Osteoblast (primary cell): ENCODE results near the gene S100Z. TPM values are rescaled to one million over a fixed set of nuclear protein-coding genes. Genes with fewer than 3 reads are reported as not detected.

ENCODE experiments used
- DNase-seq: peaks from one replicate; pipeline ENCODE4 v3.0.0; 2011; ENCODE audit warnings: low spot score, mixed read lengths; ENCODE audit not compliant: insufficient read length; ENCODE audit errors: missing footprints
- H2AFZ ChIP-seq: 2 replicates; pipeline ENCODE4 v1.6.0; 2011; ENCODE audit warnings: mild to moderate bottlenecking, low read length
- H3K27ac ChIP-seq: 2 replicates; pipeline ENCODE4 v1.5.1; 2011; ENCODE audit warnings: mild to moderate bottlenecking, low read depth, low read length, moderate library complexity
- H3K27me3 ChIP-seq: 2 replicates; pipeline ENCODE4 v1.6.0; 2012; ENCODE audit warnings: mild to moderate bottlenecking, control low read depth, inconsistent platforms, low read length, moderate library complexity; ENCODE audit not compliant: insufficient read depth
- H3K36me3 ChIP-seq: 2 replicates; pipeline ENCODE4 v1.5.1; 2011; ENCODE audit warnings: mild to moderate bottlenecking, low read length, control low read depth, moderate library complexity; ENCODE audit not compliant: insufficient read depth
- H3K4me1 ChIP-seq: 2 replicates; pipeline ENCODE4 v1.5.1; 2011; ENCODE audit warnings: mild to moderate bottlenecking, low read length, control low read depth, moderate library complexity; ENCODE audit not compliant: insufficient read depth
- H3K4me2 ChIP-seq: 2 replicates; pipeline ENCODE4 v1.6.0; 2011; ENCODE audit warnings: mild to moderate bottlenecking, low read length; ENCODE audit not compliant: insufficient read depth
- H3K4me3 ChIP-seq: fragments of 200-600 bp; sonication (generic); 3 replicates; pipeline ENCODE4 v1.5.1; 2012; ENCODE audit warnings: mild to moderate bottlenecking, low read length, inconsistent platforms; ENCODE audit not compliant: insufficient read depth
- H3K79me2 ChIP-seq: 2 replicates; pipeline ENCODE4 v1.6.0; 2012; ENCODE audit warnings: mild to moderate bottlenecking, low read length, control low read depth, inconsistent platforms; ENCODE audit not compliant: insufficient read depth
- H3K9me3 ChIP-seq: 2 replicates; pipeline ENCODE4 v1.5.1; 2011; ENCODE audit warnings: low read depth, low read length, control low read depth
- H4K20me1 ChIP-seq: 2 replicates; pipeline ENCODE4 v1.6.0; 2012; ENCODE audit warnings: mild to moderate bottlenecking, low read length, control low read depth; ENCODE audit not compliant: insufficient read depth
- CTCF ChIP-seq: IDR thresholded peaks from 2 replicates; pipeline ENCODE4 v1.5.1; 2011; ENCODE audit warnings: mild to moderate bottlenecking, low read depth, low read length, moderate library complexity; ENCODE audit errors: extremely low read depth
- total RNA-seq: library from RNA; depleted of rRNA; stranded (reverse); fragments of >200 nt; gene quantifications from 2 replicates; pipeline ENCODE4 v1.2.3, GENCODE V29; 2012

Gene S100Z
- total RNA-seq, 1 donor, result not detected

- TF ChIP-seq CTCF, result no peak
- no peaks in the 10 kb centered on the region for H4K20me1 ChIP-seq
- H3K79me2 ChIP-seq, result no peaks in the 10 kb centered on the region
- H3K4me3 ChIP-seq, result no peak overlapping the region
- H3K4me1 ChIP-seq, result peaks cover 34% of the 10 kb centered on the region
- H3K27ac ChIP-seq, result peak overlapping the region; percentile 98
- H2AFZ ChIP-seq, result no peak overlapping the region
- no peak for DNase-seq
- no peaks in the 10 kb centered on the region for H3K27me3 ChIP-seq
- no peaks in the 10 kb centered on the region for H3K9me3 ChIP-seq
- H3K36me3 ChIP-seq, result no peaks in the 10 kb centered on the region
- H3K4me2 ChIP-seq, result peak overlapping the region; percentile 14
Observed at GRCh38 chr5:76804266-76804665, 45.5 kb upstream of the S100Z start.

GRCh38 chr5:76805821-76806505 is 43.9 kb upstream of the S100Z start:
- Histone ChIP-seq H4K20me1 (no peaks in the 10 kb centered on the region), H3K27me3 (no peaks in the 10 kb centered on the region), H3K79me2 (no peaks in the 10 kb centered on the region), H3K4me1 (peaks cover 32% of the 10 kb centered on the region), H3K9me3 (no peaks in the 10 kb centered on the region), H3K4me3 (no peak overlapping the region), H3K36me3 (no peaks in the 10 kb centered on the region), H3K27ac (peak overlapping the region; percentile 98), H2AFZ (no peak overlapping the region), H3K4me2 (peak overlapping the region; percentile 68)
- DNase-seq, result peak; percentile 97
- TF ChIP-seq CTCF, result no peak

- no peaks in the 10 kb centered on the region for H3K9me3 ChIP-seq
- H3K4me1 ChIP-seq, result peaks cover 24% of the 10 kb centered on the region
- H3K36me3 ChIP-seq, result no peaks in the 10 kb centered on the region
- no peaks in the 10 kb centered on the region for H3K27me3 ChIP-seq
- no peak for TF ChIP-seq CTCF
- H4K20me1 ChIP-seq, result no peaks in the 10 kb centered on the region
- no peaks in the 10 kb centered on the region for H3K79me2 ChIP-seq
- peak overlapping the region; percentile 28 for H3K4me2 ChIP-seq
- peak overlapping the region; percentile 59 for H3K27ac ChIP-seq
- no peak overlapping the region for H3K4me3 ChIP-seq
- H2AFZ ChIP-seq, result no peak overlapping the region
- peak; percentile 97 for DNase-seq
Observed at GRCh38 chr5:76807296-76807695, 42.5 kb upstream of the S100Z start.

- Histone ChIP-seq H3K9me3 (no peaks in the 10 kb centered on the region), H2AFZ (peak overlapping the region; percentile 35), H3K27ac (peak overlapping the region; percentile 59), H4K20me1 (no peaks in the 10 kb centered on the region), H3K4me2 (no peak overlapping the region), H3K79me2 (no peaks in the 10 kb centered on the region), H3K4me3 (no peak overlapping the region), H3K27me3 (no peaks in the 10 kb centered on the region), H3K36me3 (no peaks in the 10 kb centered on the region), H3K4me1 (peaks cover 24% of the 10 kb centered on the region)
- DNase-seq, result no peak
- no peak for TF ChIP-seq CTCF
Observed at GRCh38 chr5:76808141-76808691, 41.6 kb upstream of the S100Z start.
